Adrenal gland (tissue), 12 donors: ENCODE data around the gene OR5M10. TPM values are rescaled to one million over a fixed set of nuclear protein-coding genes. Genes with fewer than 3 reads are reported as not detected.

ENCODE experiments used
- DNase-seq, 7 donors: peaks; one replicate each; pipeline ENCODE4 v3.0.0-alpha.2; 2019 to 2020
- H3K27ac ChIP-seq, 5 donors: fragments of 200-600 bp; sonication (generic) in 4 of 5; 1 replicate in 3 of 5; 2 replicates in 2 of 5; pipeline versions ENCODE4 v1.5.1 to v1.8.0; 2016 to 2020; ENCODE audit warnings: mild to moderate bottlenecking in 1 of 5
- H3K27me3 ChIP-seq: fragments of 200-600 bp; 2 replicates; pipeline ENCODE4 v1.8.0; 2021
- H3K36me3 ChIP-seq, 2 donors: fragments of 200-600 bp; replicated peaks in 1 of 2; 1 replicate in 1 of 2; 2 replicates in 1 of 2; pipeline versions ENCODE4 v1.5.1 to v1.8.0; 2018 to 2022
- H3K4me1 ChIP-seq, 2 donors: fragments of 200-600 bp; replicated peaks in 1 of 2; 1 replicate in 1 of 2; 2 replicates in 1 of 2; pipeline versions ENCODE4 v1.5.1 to v1.8.0; 2018 to 2021
- H3K4me3 ChIP-seq, 4 donors: fragments of 200-600 bp; sonication (generic) in 3 of 4; one replicate each; pipeline ENCODE4 v1.5.1; 2016 to 2018
- H3K9me3 ChIP-seq, 3 donors: fragments of 200-600 bp; sonication (generic) in 1 of 3; replicated peaks in 1 of 3; 1 replicate in 2 of 3; 2 replicates in 1 of 3; pipeline versions ENCODE4 v1.5.1 to v1.8.0; 2016 to 2021
- CTCF ChIP-seq, 6 experiments: fragments of 450-650 bp in 4 of 6; fragments of 200-600 bp in 2 of 6; sonication (generic) in 1 of 6; IDR thresholded peaks; 1 replicate in 5 of 6; 2 replicates in 1 of 6; pipeline versions ENCODE4 v1.5.1 to v1.8.0; 2016 to 2021; ENCODE audit warnings: antibody characterized with exemption in 6 of 6, mild to moderate bottlenecking in 2 of 6, moderate library complexity in 1 of 6
- POLR2A ChIP-seq, 2 donors: fragments of 450-650 bp; IDR thresholded peaks; one replicate each; pipeline ENCODE4 v1.6.1; 2017; ENCODE audit warnings: antibody characterized with exemption in 2 of 2, mild to moderate bottlenecking in 2 of 2, moderate library complexity in 1 of 2
- WGBS, 4 donors: extraction: QIAGEN DNeasy Blood & Tissue Kit in 2 of 4; methylation state at CpG; one replicate each; pipeline versions ENCODE4 v1.1.5 to v1.1.7; 2013 to 2017; 5-methylcytosine and 5-hydroxymethylcytosine counted together
- intact Hi-C, 2 donors: fragments of 100-400 bp; cut with DNase I; formaldehyde crosslinking; loops; one replicate each; pipeline versions ENCODE4 v1.14.1 to v1.15.0; 2022 to 2023
- polyA plus RNA-seq, 3 donors: library from polyadenylated mRNA; stranded (reverse); fragments of 200-250 nt in 2 of 3; fragments of 350-450 nt in 1 of 3; fragmentation: Illumina TruSeq in 1 of 3; extraction: RNeasy Lipid Tissue Mini Kit (QIAGEN cat#74804) in 1 of 3; gene quantifications; one replicate each; pipeline ENCODE4 v1.2.3, GENCODE V29; 2013 to 2014
- total RNA-seq, 9 donors: library from RNA; depleted of rRNA in 4 of 9; stranded (reverse); fragments of >200 nt in 4 of 9; fragments of 120-200 nt in 1 of 9; fragmentation: NEBNext Ultra II Directional in 1 of 9; extraction: Animal tissue kit (Norgen Biotek cat#: 25700) in 1 of 9; gene quantifications; one replicate each; pipeline versions ENCODE4 v1.1.0 to v1.2.4, GENCODE V29; 2013 to 2023
- donor health status: healthy with polysubstance abuse.
- donor health status: Bipolar disorder and iron deficiency.
- donor health status: DM: yes; HTN: yes; CAD: no.
- donor health status: DM: no; HTN: no; CAD: no.
- donor health status: DM: no; HTN: no; CAD: no.
- donor health status: DM: yes; HTN: yes; CAD: no.

Gene OR5M10
- total and polyA plus RNA-seq, 12 donors: not detected

GRCh38 chr11:56533054-56533740, 44.3 kb downstream of the OR5M10 start:
- Histone ChIP-seq H3K4me1 (no peaks in the 10 kb centered on the region), H3K27me3 (no peaks in the 10 kb centered on the region), H3K4me3 (no peak overlapping the region), H3K9me3 (no peaks in the 10 kb centered on the region), H3K36me3 (no peaks in the 10 kb centered on the region), H3K27ac (no peak overlapping the region)
- DNase-seq: no peak
- TF ChIP-seq POLR2A (IDR thresholded peaks at IDR 0.05) (no peak), CTCF (IDR thresholded peaks at IDR 0.05) (no peak)
- 55 to 66% (median 64%) methylated on average over 3 of the region's 3 CpGs for WGBS, 4 donors
- intact Hi-C loops: no loop called here

- intact Hi-C loops: no loop called here
- no peak overlapping the region for H3K27ac ChIP-seq
- H3K4me1 ChIP-seq: no peaks in the 10 kb centered on the region
- H3K36me3 ChIP-seq: no peaks in the 10 kb centered on the region
- H3K9me3 ChIP-seq: no peaks in the 10 kb centered on the region
- WGBS, 4 donors: 52 to 73% (median 67%) methylated on average over 2 of the region's 2 CpGs
- H3K4me3 ChIP-seq: no peak overlapping the region
- DNase-seq: no peak
- TF ChIP-seq CTCF (IDR thresholded peaks at IDR 0.05) (no peak), POLR2A (IDR thresholded peaks at IDR 0.05) (no peak)
- no peaks in the 10 kb centered on the region for H3K27me3 ChIP-seq
Measured at GRCh38 chr11:56531856-56532255, 45.7 kb downstream of the OR5M10 start.

Other genes starting within 250 kb of the OR5M10 start
- gene OR8K1, start 231.7 kb downstream of the OR5M10 start, total RNA-seq: not detected
- not detected for gene OR8K1, start 231.7 kb downstream of the OR5M10 start, polyA plus RNA-seq
- not detected for gene OR8J1, start 223.4 kb downstream of the OR5M10 start, total RNA-seq
- not detected for gene OR8J1, start 223.4 kb downstream of the OR5M10 start, polyA plus RNA-seq
- gene OR8U1, start 202.1 kb downstream of the OR5M10 start, total RNA-seq: not detected
- gene OR8U1, start 202.1 kb downstream of the OR5M10 start, polyA plus RNA-seq: not detected
- not detected for gene OR5AL1, start 165.0 kb downstream of the OR5M10 start, total RNA-seq
- not detected for gene OR5AL1, start 165.0 kb downstream of the OR5M10 start, polyA plus RNA-seq
- gene OR5M3, start 104.4 kb downstream of the OR5M10 start, total RNA-seq: not detected
- gene OR5M3, start 104.4 kb downstream of the OR5M10 start, polyA plus RNA-seq: not detected
- gene OR5M8, start 86.4 kb downstream of the OR5M10 start, total RNA-seq: not detected
- not detected for gene OR5M8, start 86.4 kb downstream of the OR5M10 start, polyA plus RNA-seq
- not detected for gene OR5M11, start 34.5 kb downstream of the OR5M10 start, total RNA-seq
- gene OR5M11, start 34.5 kb downstream of the OR5M10 start, polyA plus RNA-seq: not detected
- not detected for gene OR5M1, start 37.2 kb upstream of the OR5M10 start, total RNA-seq
- gene OR5M1, start 37.2 kb upstream of the OR5M10 start, polyA plus RNA-seq: not detected
- not detected for gene OR5AP2, start 64.7 kb upstream of the OR5M10 start, total RNA-seq
- gene OR5AP2, start 64.7 kb upstream of the OR5M10 start, polyA plus RNA-seq: not detected
- gene OR5AR1, start 86.0 kb upstream of the OR5M10 start, total RNA-seq: not detected
- gene OR5AR1, start 86.0 kb upstream of the OR5M10 start, polyA plus RNA-seq: not detected
- gene OR9G1, start 121.4 kb upstream of the OR5M10 start, total RNA-seq: not detected
- not detected for gene OR9G1, start 121.4 kb upstream of the OR5M10 start, polyA plus RNA-seq
- gene OR9G4, start 171.0 kb upstream of the OR5M10 start, total RNA-seq: not detected
- gene OR9G4, start 171.0 kb upstream of the OR5M10 start, polyA plus RNA-seq: not detected